Fibroblast of lung (primary cell): Measurements from ENCODE around the gene TRMT11. TPM values are rescaled to one million over a fixed set of nuclear protein-coding genes. Genes with fewer than 3 reads are reported as not detected.
A peak's percentile ranks its signal among the peaks of the same experiment; 100 is the strongest.

Experiments used
- DNase-seq, 2 donors: peaks; one replicate each; pipeline versions ENCODE4 v3.0.0 to v3.0.0-alpha.2; 2010; ENCODE audit warnings: low read depth in 2 of 2
- H2AFZ ChIP-seq: 2 replicates; pipeline ENCODE4 v1.5.1; 2012; ENCODE audit warnings: low read length, control low read depth, inconsistent platforms
- H3K27ac ChIP-seq: 2 replicates; pipeline ENCODE4 v1.5.1; 2011; ENCODE audit warnings: low read length, control low read depth; ENCODE audit not compliant: insufficient read depth
- H3K27me3 ChIP-seq: 2 replicates; pipeline ENCODE4 v1.5.1; 2011; ENCODE audit warnings: mild to moderate bottlenecking, low read length; ENCODE audit not compliant: control insufficient read depth, insufficient read depth
- H3K36me3 ChIP-seq: 2 replicates; pipeline ENCODE4 v1.5.1; 2011; ENCODE audit warnings: low read length; ENCODE audit not compliant: control insufficient read depth, insufficient read depth
- H3K4me1 ChIP-seq: 2 replicates; pipeline ENCODE4 v1.5.1; 2011; ENCODE audit warnings: low read length; ENCODE audit not compliant: control insufficient read depth, insufficient read depth; ENCODE audit errors: extremely low read depth
- H3K4me2 ChIP-seq: 2 replicates; pipeline ENCODE4 v1.5.1; 2011; ENCODE audit warnings: low read length, control low read depth; ENCODE audit not compliant: insufficient read depth; ENCODE audit errors: extremely low read depth
- H3K4me3 ChIP-seq, 4 experiments: fragments of 200-600 bp in 1 of 4; sonication (generic) in 1 of 4; replicated peaks in 1 of 4; 2 replicates each; pipeline ENCODE4 v1.5.1; 2011 to 2016; ENCODE audit warnings: low read length in 4 of 4, low read depth in 3 of 4, mild to moderate bottlenecking in 3 of 4, control low read depth in 2 of 4, inconsistent platforms in 1 of 4, mixed read lengths in 1 of 4; ENCODE audit not compliant: insufficient read depth in 1 of 4; ENCODE audit errors: control extremely low read depth in 1 of 4
- H3K79me2 ChIP-seq: 2 replicates; pipeline ENCODE4 v1.5.1; 2012; ENCODE audit warnings: mild to moderate bottlenecking, low read length, inconsistent platforms; ENCODE audit not compliant: control insufficient read depth, insufficient read depth
- H3K9ac ChIP-seq: 2 replicates; pipeline ENCODE4 v1.5.1; 2011; ENCODE audit warnings: mild to moderate bottlenecking, low read length, control low read depth; ENCODE audit not compliant: insufficient read depth
- H3K9me3 ChIP-seq: 2 replicates; pipeline ENCODE4 v1.5.1; 2012; ENCODE audit warnings: low read depth, low read length; ENCODE audit not compliant: control insufficient read depth, insufficient read depth
- H4K20me1 ChIP-seq: 2 replicates; pipeline ENCODE4 v1.5.1; 2011; ENCODE audit warnings: low read length; ENCODE audit not compliant: control insufficient read depth, insufficient read depth; ENCODE audit errors: extremely low read depth
- CTCF ChIP-seq, 2 donors: IDR thresholded peaks in 1 of 2; conservative IDR thresholded peaks in 1 of 2; 1 replicate in 1 of 2; 2 replicates in 1 of 2; pipeline ENCODE4 v1.5.1; 2011 to 2012; ENCODE audit warnings: low read length in 2 of 2, control low read depth in 1 of 2, inconsistent platforms in 1 of 2, low read depth in 1 of 2, mild to moderate bottlenecking in 1 of 2
- EZH2 ChIP-seq: IDR thresholded peaks from 2 replicates; pipeline ENCODE4 v1.5.1; 2012; ENCODE audit warnings: low read length, control low read depth, mild to moderate bottlenecking; ENCODE audit errors: missing control alignments
- polyA plus RNA-seq, 2 donors: library from polyadenylated mRNA; depleted of rRNA in 1 of 2; stranded (reverse) in 1 of 2; unstranded in 1 of 2; fragments of >200 nt; gene quantifications; 2 replicates each; pipeline ENCODE4 v1.2.1, GENCODE V29; 2011 to 2012; ENCODE audit warnings: missing spikeins in 1 of 2
- total RNA-seq: library from RNA; depleted of rRNA; stranded (reverse); fragments of >200 nt; gene quantifications from 2 replicates; pipeline ENCODE4 v1.2.1, GENCODE V29; 2014

The TRMT11 gene
- total and polyA plus RNA-seq, 2 donors (not counting 1 experiment from before 2014, with no cell fraction given), result 22.1 to 23.5 TPM

- no peaks in the 10 kb centered on the region for H3K36me3 ChIP-seq
These were observed 86.5 kb downstream of the TRMT11 start for GRCh38 chr6:126072834-126073233.

GRCh38 chr6:126075335-126076071 is 89.2 kb downstream of the TRMT11 start:
- H3K9me3 ChIP-seq, result no peaks in the 10 kb centered on the region
- no peaks in the 10 kb centered on the region for H3K36me3 ChIP-seq
- H3K4me2 ChIP-seq, result no peak overlapping the region
- no peak overlapping the region for H3K9ac ChIP-seq
- H3K79me2 ChIP-seq, result no peaks in the 10 kb centered on the region
- H3K27me3 ChIP-seq, result no peaks in the 10 kb centered on the region
- H2AFZ ChIP-seq, result no peak overlapping the region
- no peak for DNase-seq
- no peaks in the 10 kb centered on the region for H4K20me1 ChIP-seq
- H3K4me3 ChIP-seq, result no peak overlapping the region
- TF ChIP-seq CTCF (conservative IDR thresholded peaks at IDR 0.05 in 1 of 2, IDR thresholded peaks at IDR 0.05 in 1 of 2; ENCODE audit: low read depth in 1 of 2, low read length in 2 of 2) (no peak), EZH2 (no peak)
- peaks cover 7% of the 10 kb centered on the region for H3K4me1 ChIP-seq
- H3K27ac ChIP-seq, result no peak overlapping the region

More at GRCh38 chr6:126072834-126073233, 86.5 kb downstream of the TRMT11 start:
- Histone ChIP-seq H4K20me1 (no peaks in the 10 kb centered on the region), H3K27ac (no peak overlapping the region), H3K9me3 (no peaks in the 10 kb centered on the region), H3K4me1 (peaks cover 5% of the 10 kb centered on the region), H3K4me2 (no peak overlapping the region), H3K4me3 (no peak overlapping the region), H2AFZ (no peak overlapping the region), H3K79me2 (no peaks in the 10 kb centered on the region), H3K27me3 (no peaks in the 10 kb centered on the region), H3K9ac (no peak overlapping the region)
- TF ChIP-seq EZH2 (no peak), CTCF (conservative IDR thresholded peaks at IDR 0.05 in 1 of 2, IDR thresholded peaks at IDR 0.05 in 1 of 2; ENCODE audit: low read depth in 1 of 2, low read length in 2 of 2) (no peak)
- no peak for DNase-seq

GRCh38 chr6:126076992-126077664 is 90.8 kb downstream of the TRMT11 start:
- peak in 1 of 2 donors; percentile 75 for DNase-seq
- no peaks in the 10 kb centered on the region for H3K79me2 ChIP-seq
- H3K27me3 ChIP-seq, result no peaks in the 10 kb centered on the region
- TF ChIP-seq CTCF (conservative IDR thresholded peaks at IDR 0.05 in 1 of 2, IDR thresholded peaks at IDR 0.05 in 1 of 2; ENCODE audit: low read depth in 1 of 2, low read length in 2 of 2) (no peak), EZH2 (no peak)
- no peak overlapping the region for H3K4me3 ChIP-seq
- H3K36me3 ChIP-seq, result no peaks in the 10 kb centered on the region
- peaks cover 7% of the 10 kb centered on the region for H3K4me1 ChIP-seq
- H3K9me3 ChIP-seq, result no peaks in the 10 kb centered on the region
- no peak overlapping the region for H3K9ac ChIP-seq
- no peak overlapping the region for H2AFZ ChIP-seq
- H3K27ac ChIP-seq, result peak overlapping the region; percentile 25
- peak overlapping the region; percentile 19 for H3K4me2 ChIP-seq
- no peaks in the 10 kb centered on the region for H4K20me1 ChIP-seq
